Measurements from ENCODE around the gene FAM241A.

The FAM241A gene

GRCh38 chr4:112118742-112119352, 26.4 kb upstream of the FAM241A start:
- Mint-ChIP-seq H3K36me3 (ENCODE audit: insufficient read depth) (no peaks in the 10 kb centered on the region), H3K4me1 (peaks cover 5% of the 10 kb centered on the region), H3K4me3 (no peak overlapping the region)

GRCh38 chr4:112119353-112119783, 25.9 kb upstream of the FAM241A start:
- ATAC-seq (replicated peaks; ENCODE audit: extremely low read depth, poor library complexity, severe bottlenecking) (no peak), DNase-seq (ENCODE audit: low spot score in 2 of 2) (no peak)
- Mint-ChIP-seq H3K36me3 (ENCODE audit: insufficient read depth) (no peaks in the 10 kb centered on the region), H3K4me1 (peaks cover 5% of the 10 kb centered on the region), H3K4me3 (no peak overlapping the region), H3K9me3 (no peaks in the 10 kb centered on the region), H3K27ac (ENCODE audit: low read depth) (peak overlapping the region; percentile 59), H3K27me3 (peaks cover 12% of the 10 kb centered on the region)

More at GRCh38 chr4:112118742-112119352, 26.4 kb upstream of the FAM241A start:
- Mint-ChIP-seq H3K27me3 (peaks cover 7% of the 10 kb centered on the region), H3K27ac (ENCODE audit: low read depth) (peak overlapping the region; percentile 59), H3K9me3 (no peaks in the 10 kb centered on the region)
- ATAC-seq (replicated peaks; ENCODE audit: extremely low read depth, poor library complexity, severe bottlenecking) = no peak
- DNase-seq (ENCODE audit: low spot score in 2 of 2) = no peak

- Mint-ChIP-seq H3K27ac (ENCODE audit: low read depth) (no peak overlapping the region), H3K4me3 (no peak overlapping the region), H3K36me3 (ENCODE audit: insufficient read depth) (no peaks in the 10 kb centered on the region), H3K4me1 (peaks cover 5% of the 10 kb centered on the region), H3K9me3 (no peaks in the 10 kb centered on the region), H3K27me3 (peaks cover 19% of the 10 kb centered on the region)
- no peak for DNase-seq (ENCODE audit: low spot score in 2 of 2)
- no peak for ATAC-seq (replicated peaks; ENCODE audit: extremely low read depth, poor library complexity, severe bottlenecking)
Observed at GRCh38 chr4:112120021-112120420, 25.2 kb upstream of the FAM241A start.

GRCh38 chr4:112125416-112125815, 19.8 kb upstream of the FAM241A start:
- Mint-ChIP-seq H3K9me3 (no peaks in the 10 kb centered on the region), H3K36me3 (ENCODE audit: insufficient read depth) (no peaks in the 10 kb centered on the region), H3K4me1 (no peaks in the 10 kb centered on the region), H3K27me3 (peaks cover 32% of the 10 kb centered on the region), H3K4me3 (no peak overlapping the region), H3K27ac (ENCODE audit: low read depth) (no peak overlapping the region)
- ATAC-seq (replicated peaks; ENCODE audit: extremely low read depth, poor library complexity, severe bottlenecking) = no peak
- DNase-seq (ENCODE audit: low spot score in 2 of 2) = no peak

- no peak for DNase-seq (ENCODE audit: low spot score in 2 of 2)
- H3K4me1 Mint-ChIP-seq = no peaks in the 10 kb centered on the region
- no peaks in the 10 kb centered on the region for H3K9me3 Mint-ChIP-seq
- peaks cover 32% of the 10 kb centered on the region for H3K27me3 Mint-ChIP-seq
- H3K36me3 Mint-ChIP-seq (ENCODE audit: insufficient read depth) = no peaks in the 10 kb centered on the region
- no peak for ATAC-seq (replicated peaks; ENCODE audit: extremely low read depth, poor library complexity, severe bottlenecking)
- H3K4me3 Mint-ChIP-seq = no peak overlapping the region
- no peak overlapping the region for H3K27ac Mint-ChIP-seq (ENCODE audit: low read depth)
Observed at GRCh38 chr4:112127048-112127637, 18.1 kb upstream of the FAM241A start.

GRCh38 chr4:112127803-112128202, 17.5 kb upstream of the FAM241A start:
- no peaks in the 10 kb centered on the region for H3K36me3 Mint-ChIP-seq (ENCODE audit: insufficient read depth)
- H3K9me3 Mint-ChIP-seq = no peaks in the 10 kb centered on the region
- H3K4me3 Mint-ChIP-seq = no peak overlapping the region
- DNase-seq (ENCODE audit: low spot score in 2 of 2) (no peak), ATAC-seq (replicated peaks; ENCODE audit: extremely low read depth, poor library complexity, severe bottlenecking) (no peak)
- peaks cover 32% of the 10 kb centered on the region for H3K27me3 Mint-ChIP-seq
- H3K4me1 Mint-ChIP-seq = no peaks in the 10 kb centered on the region
- no peak overlapping the region for H3K27ac Mint-ChIP-seq (ENCODE audit: low read depth)

GRCh38 chr4:112128452-112128851, 16.8 kb upstream of the FAM241A start:
- no peak overlapping the region for H3K27ac Mint-ChIP-seq (ENCODE audit: low read depth)
- H3K9me3 Mint-ChIP-seq = no peaks in the 10 kb centered on the region
- ATAC-seq (replicated peaks; ENCODE audit: extremely low read depth, poor library complexity, severe bottlenecking) = no peak
- no peak overlapping the region for H3K4me3 Mint-ChIP-seq
- no peak for DNase-seq (ENCODE audit: low spot score in 2 of 2)
- no peaks in the 10 kb centered on the region for H3K4me1 Mint-ChIP-seq
- H3K36me3 Mint-ChIP-seq (ENCODE audit: insufficient read depth) = no peaks in the 10 kb centered on the region
- peaks cover 29% of the 10 kb centered on the region for H3K27me3 Mint-ChIP-seq

- Mint-ChIP-seq H3K4me1 (no peaks in the 10 kb centered on the region), H3K27me3 (peaks cover 8% of the 10 kb centered on the region), H3K36me3 (ENCODE audit: insufficient read depth) (no peaks in the 10 kb centered on the region), H3K27ac (ENCODE audit: low read depth) (no peak overlapping the region), H3K4me3 (no peak overlapping the region), H3K9me3 (no peaks in the 10 kb centered on the region)
- ATAC-seq (replicated peaks; ENCODE audit: extremely low read depth, poor library complexity, severe bottlenecking) (no peak), DNase-seq (ENCODE audit: low spot score in 2 of 2) (no peak)
Observed at GRCh38 chr4:112130906-112131305, 14.3 kb upstream of the FAM241A start.

GRCh38 chr4:112136551-112136950, 8.7 kb upstream of the FAM241A start:
- H3K4me1 Mint-ChIP-seq = no peaks in the 10 kb centered on the region
- ATAC-seq (replicated peaks; ENCODE audit: extremely low read depth, poor library complexity, severe bottlenecking) = no peak
- H3K4me3 Mint-ChIP-seq = no peak overlapping the region
- no peak for DNase-seq (ENCODE audit: low spot score in 2 of 2)
- H3K27ac Mint-ChIP-seq (ENCODE audit: low read depth) = no peak overlapping the region
- no peaks in the 10 kb centered on the region for H3K9me3 Mint-ChIP-seq
- H3K36me3 Mint-ChIP-seq (ENCODE audit: insufficient read depth) = no peaks in the 10 kb centered on the region
- H3K27me3 Mint-ChIP-seq = peaks cover 10% of the 10 kb centered on the region

- no peak for DNase-seq (ENCODE audit: low spot score in 2 of 2)
- Mint-ChIP-seq H3K27ac (ENCODE audit: low read depth) (no peak overlapping the region), H3K36me3 (ENCODE audit: insufficient read depth) (no peaks in the 10 kb centered on the region), H3K4me1 (no peaks in the 10 kb centered on the region), H3K9me3 (no peaks in the 10 kb centered on the region), H3K4me3 (no peak overlapping the region), H3K27me3 (peaks cover 10% of the 10 kb centered on the region)
- no peak for ATAC-seq (replicated peaks; ENCODE audit: extremely low read depth, poor library complexity, severe bottlenecking)
Observed at GRCh38 chr4:112138538-112138937, 6.7 kb upstream of the FAM241A start.

- peaks cover 10% of the 10 kb centered on the region for H3K27me3 Mint-ChIP-seq
- H3K36me3 Mint-ChIP-seq (ENCODE audit: insufficient read depth) = no peaks in the 10 kb centered on the region
- H3K9me3 Mint-ChIP-seq = no peaks in the 10 kb centered on the region
- peaks cover 7% of the 10 kb centered on the region for H3K4me1 Mint-ChIP-seq
- ATAC-seq (replicated peaks; ENCODE audit: extremely low read depth, poor library complexity, severe bottlenecking) (no peak), DNase-seq (ENCODE audit: low spot score in 2 of 2) (no peak)
- no peak overlapping the region for H3K4me3 Mint-ChIP-seq
- no peak overlapping the region for H3K27ac Mint-ChIP-seq (ENCODE audit: low read depth)
Observed at GRCh38 chr4:112140536-112140935, 4.7 kb upstream of the FAM241A start.

GRCh38 chr4:112141366-112142138, 3.7 kb upstream of the FAM241A start:
- Mint-ChIP-seq H3K36me3 (ENCODE audit: insufficient read depth) (peaks cover 2% of the 10 kb centered on the region), H3K4me1 (peaks cover 14% of the 10 kb centered on the region), H3K9me3 (no peaks in the 10 kb centered on the region), H3K4me3 (no peak overlapping the region), H3K27ac (ENCODE audit: low read depth) (no peak overlapping the region), H3K27me3 (peaks cover under 1% of the 10 kb centered on the region)
- DNase-seq (ENCODE audit: low spot score in 2 of 2) = no peak
- no peak for ATAC-seq (replicated peaks; ENCODE audit: extremely low read depth, poor library complexity, severe bottlenecking)

- H3K9me3 Mint-ChIP-seq = no peaks in the 10 kb centered on the region
- DNase-seq (ENCODE audit: low spot score in 2 of 2) (no peak), ATAC-seq (replicated peaks; ENCODE audit: extremely low read depth, poor library complexity, severe bottlenecking) (no peak)
- H3K4me1 Mint-ChIP-seq = peaks cover 20% of the 10 kb centered on the region
- peaks cover 2% of the 10 kb centered on the region for H3K36me3 Mint-ChIP-seq (ENCODE audit: insufficient read depth)
- H3K27me3 Mint-ChIP-seq = no peaks in the 10 kb centered on the region
- no peak overlapping the region for H3K27ac Mint-ChIP-seq (ENCODE audit: low read depth)
- H3K4me3 Mint-ChIP-seq = no peak overlapping the region
Observed at GRCh38 chr4:112142182-112142581, 3.1 kb upstream of the FAM241A start.

All from central memory CD8-positive, alpha-beta T cell (primary cell).